Tibial nerve (tissue), 4 donors: ENCODE measurements around the gene NDUFB10. TPM values are rescaled to one million over a fixed set of nuclear protein-coding genes. Genes with fewer than 3 reads are reported as not detected.

Experiments
- DNase-seq, 2 donors: peaks; one replicate each; pipeline ENCODE4 v3.0.0-alpha.2; 2019; ENCODE audit warnings: low spot score in 2 of 2
- H3K27ac ChIP-seq, 4 donors: fragments of 200-600 bp; sonication (generic) in 3 of 4; one replicate each; pipeline ENCODE4 v1.5.1; 2017 to 2019; ENCODE audit warnings: mild to moderate bottlenecking in 1 of 4
- H3K27me3 ChIP-seq, 2 donors: fragments of 200-600 bp; sonication (generic) in 1 of 2; one replicate each; pipeline versions ENCODE4 v1.5.1 to v1.6.0; 2017 to 2019
- H3K36me3 ChIP-seq, 3 donors: fragments of 200-600 bp; sonication (generic); one replicate each; pipeline ENCODE4 v1.5.1; 2018 to 2019
- H3K4me1 ChIP-seq, 4 donors: fragments of 200-600 bp; sonication (generic) in 3 of 4; one replicate each; pipeline ENCODE4 v1.5.1; 2017 to 2019
- H3K4me3 ChIP-seq, 4 donors: fragments of 200-600 bp; sonication (generic) in 3 of 4; one replicate each; pipeline ENCODE4 v1.5.1; 2017 to 2019; ENCODE audit warnings: mild to moderate bottlenecking in 1 of 4, moderate library complexity in 1 of 4
- H3K9me3 ChIP-seq, 4 donors: fragments of 200-600 bp; sonication (generic) in 3 of 4; one replicate each; pipeline ENCODE4 v1.5.1; 2017 to 2019
- EP300 ChIP-seq, 2 donors: sonication (generic); formaldehyde crosslinking; IDR thresholded peaks; one replicate each; pipeline ENCODE4 v1.6.1; 2017; ENCODE audit warnings: antibody characterized with exemption in 2 of 2, mild to moderate bottlenecking in 1 of 2
- POLR2A ChIP-seq, 2 donors: fragments of 450-650 bp; IDR thresholded peaks; one replicate each; pipeline ENCODE4 v1.6.1; 2017; ENCODE audit warnings: antibody characterized with exemption in 2 of 2, mild to moderate bottlenecking in 2 of 2, moderate library complexity in 2 of 2
- WGBS, 2 donors: methylation state at CpG; one replicate each; pipeline ENCODE4 v1.1.5; 2018; 5-methylcytosine and 5-hydroxymethylcytosine counted together
- total RNA-seq, 4 donors: library from RNA; depleted of rRNA; stranded (reverse); fragments of >200 nt; gene quantifications; one replicate each; pipeline ENCODE4 v1.1.0, GENCODE V29; 2016
- TF ChIP-seq, protein P1 (sequence below), 5 experiments: fragments of 200-600 bp in 3 of 5; fragments of 450-650 bp in 2 of 5; sonication (generic) in 3 of 5; IDR thresholded peaks; one replicate each; pipeline ENCODE4 v1.5.1; 2016 to 2019; ENCODE audit warnings: antibody characterized with exemption in 5 of 5, mild to moderate bottlenecking in 3 of 5, moderate library complexity in 2 of 5

Gene NDUFB10
- total RNA-seq, 4 donors from 2014 or later, result 86.9 to 136 (median 116) TPM

DNA sequence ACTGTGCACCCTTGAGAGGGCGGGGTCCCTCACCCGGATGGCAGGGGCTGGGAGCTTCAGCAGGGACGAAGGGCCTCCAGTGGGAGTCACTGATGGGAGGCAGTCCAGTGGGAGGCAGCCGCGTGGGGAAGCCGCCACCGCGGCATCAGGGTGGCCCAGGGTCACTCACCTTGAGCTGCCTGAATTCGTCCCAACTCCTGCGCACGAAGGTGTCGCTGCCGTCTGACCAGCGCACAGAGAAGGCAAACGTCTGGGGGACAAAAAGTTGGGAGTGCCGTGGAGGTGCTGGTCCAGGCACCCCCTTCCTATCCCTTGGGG, 21.4 kb downstream of the NDUFB10 start:
- 12 to 23% methylated on average over 13 to 16 of the region's 16 CpGs for WGBS, 2 donors
- Histone ChIP-seq H3K9me3 (no peaks in the 10 kb centered on the region), H3K27me3 (peaks cover 0 to 55% of the 10 kb centered on the region in 2 donors), H3K4me3 (no peak overlapping the region), H3K27ac (no peak overlapping the region), H3K36me3 (peaks cover 0 to 44% (median 24%) of the 10 kb centered on the region in 3 donors), H3K4me1 (peaks cover 0 to 45% (median 24%) of the 10 kb centered on the region in 4 donors)
- DNase-seq, result no peak
- TF ChIP-seq EP300 (IDR thresholded peaks at IDR 0.05) (no peak), POLR2A (IDR thresholded peaks at IDR 0.05) (no peak)
- TF ChIP-seq, protein P1, sequence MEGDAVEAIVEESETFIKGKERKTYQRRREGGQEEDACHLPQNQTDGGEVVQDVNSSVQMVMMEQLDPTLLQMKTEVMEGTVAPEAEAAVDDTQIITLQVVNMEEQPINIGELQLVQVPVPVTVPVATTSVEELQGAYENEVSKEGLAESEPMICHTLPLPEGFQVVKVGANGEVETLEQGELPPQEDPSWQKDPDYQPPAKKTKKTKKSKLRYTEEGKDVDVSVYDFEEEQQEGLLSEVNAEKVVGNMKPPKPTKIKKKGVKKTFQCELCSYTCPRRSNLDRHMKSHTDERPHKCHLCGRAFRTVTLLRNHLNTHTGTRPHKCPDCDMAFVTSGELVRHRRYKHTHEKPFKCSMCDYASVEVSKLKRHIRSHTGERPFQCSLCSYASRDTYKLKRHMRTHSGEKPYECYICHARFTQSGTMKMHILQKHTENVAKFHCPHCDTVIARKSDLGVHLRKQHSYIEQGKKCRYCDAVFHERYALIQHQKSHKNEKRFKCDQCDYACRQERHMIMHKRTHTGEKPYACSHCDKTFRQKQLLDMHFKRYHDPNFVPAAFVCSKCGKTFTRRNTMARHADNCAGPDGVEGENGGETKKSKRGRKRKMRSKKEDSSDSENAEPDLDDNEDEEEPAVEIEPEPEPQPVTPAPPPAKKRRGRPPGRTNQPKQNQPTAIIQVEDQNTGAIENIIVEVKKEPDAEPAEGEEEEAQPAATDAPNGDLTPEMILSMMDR (IDR thresholded peaks at IDR 0.05), result no peak

DNA sequence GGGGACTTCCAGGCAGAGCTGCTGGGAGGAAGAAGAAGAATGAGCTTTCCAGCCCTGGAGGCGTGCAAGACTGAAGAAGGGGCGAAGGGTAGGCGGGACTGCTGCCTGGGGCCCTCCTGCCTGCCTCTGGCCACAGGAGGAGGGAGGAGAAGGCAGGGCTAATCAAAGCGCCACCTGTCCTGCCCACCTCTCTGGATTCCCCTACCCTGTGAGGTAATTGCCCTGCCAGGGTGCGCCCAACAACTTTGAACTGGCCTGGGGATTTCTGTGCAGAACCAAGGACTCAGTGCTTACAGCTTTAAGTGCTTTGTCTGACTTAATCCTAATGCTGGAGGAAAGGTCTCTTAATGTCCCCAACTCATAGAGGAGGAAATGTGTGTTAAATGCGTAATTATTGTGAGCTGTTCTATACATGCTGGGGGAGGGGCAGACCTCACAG, 22.1 kb downstream of the NDUFB10 start, which contains the start of gene NOXO1:
TSS of gene NOXO1 (minus strand) at position 72 of the 439 bp plus-strand sequence. CDS start 290 bp downstream, outside the sequence.
- peaks cover 0 to 55% of the 10 kb centered on the region in 2 donors for H3K27me3 ChIP-seq
- WGBS, 2 donors, result 25 to 27% methylated on average over 6 of the region's 6 CpGs
- TF ChIP-seq, protein P1 (IDR thresholded peaks at IDR 0.05), result no peak
- TF ChIP-seq POLR2A (IDR thresholded peaks at IDR 0.05) (no peak), EP300 (IDR thresholded peaks at IDR 0.05) (no peak)

DNA sequence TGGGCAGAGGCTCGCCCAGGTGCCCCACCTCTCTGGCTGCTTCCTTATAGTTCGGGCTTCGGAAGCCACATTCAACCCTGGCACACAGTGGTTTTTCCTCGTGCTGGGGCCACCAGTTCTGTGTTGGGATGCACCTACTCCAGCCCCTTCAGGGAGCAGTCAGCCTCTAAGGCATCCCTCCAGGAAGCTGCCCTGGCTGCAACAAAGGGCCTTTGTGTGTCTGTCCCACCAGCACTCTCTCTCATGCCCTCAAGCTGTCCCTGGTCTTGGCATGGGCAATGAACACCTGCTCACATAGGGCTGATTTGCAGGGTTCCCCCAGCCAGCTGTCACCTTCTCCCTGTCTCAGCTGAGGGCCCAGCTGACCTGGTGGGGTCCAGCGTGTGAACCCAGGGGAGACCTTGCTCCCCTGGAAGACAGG, 22.7 kb downstream of the NDUFB10 start:
- Histone ChIP-seq H3K9me3 (no peaks in the 10 kb centered on the region), H3K27me3 (peaks cover 0 to 54% of the 10 kb centered on the region in 2 donors), H3K36me3 (peaks cover 0 to 44% (median 13%) of the 10 kb centered on the region in 3 donors), H3K4me1 (peaks cover 0 to 46% (median 24%) of the 10 kb centered on the region in 4 donors), H3K4me3 (no peak overlapping the region), H3K27ac (no peak overlapping the region)
- TF ChIP-seq, protein P1 (IDR thresholded peaks at IDR 0.05), result no peak
- TF ChIP-seq EP300 (IDR thresholded peaks at IDR 0.05) (no peak), POLR2A (IDR thresholded peaks at IDR 0.05) (no peak)
- 39 to 43% methylated on average over 5 of the region's 5 CpGs for WGBS, 2 donors
- no peak for DNase-seq

More for the DNA sequence above, 22.1 kb downstream of the NDUFB10 start, which contains the start of gene NOXO1:
- peaks cover 0 to 44% (median 19%) of the 10 kb centered on the region in 3 donors for H3K36me3 ChIP-seq
- no peak for DNase-seq
- no peaks in the 10 kb centered on the region for H3K9me3 ChIP-seq
- peaks cover 0 to 46% (median 24%) of the 10 kb centered on the region in 4 donors for H3K4me1 ChIP-seq
- no peak within 1 kb of the TSS for H3K27ac ChIP-seq
- H3K4me3 ChIP-seq, result no peak within 1 kb of the TSS

DNA sequence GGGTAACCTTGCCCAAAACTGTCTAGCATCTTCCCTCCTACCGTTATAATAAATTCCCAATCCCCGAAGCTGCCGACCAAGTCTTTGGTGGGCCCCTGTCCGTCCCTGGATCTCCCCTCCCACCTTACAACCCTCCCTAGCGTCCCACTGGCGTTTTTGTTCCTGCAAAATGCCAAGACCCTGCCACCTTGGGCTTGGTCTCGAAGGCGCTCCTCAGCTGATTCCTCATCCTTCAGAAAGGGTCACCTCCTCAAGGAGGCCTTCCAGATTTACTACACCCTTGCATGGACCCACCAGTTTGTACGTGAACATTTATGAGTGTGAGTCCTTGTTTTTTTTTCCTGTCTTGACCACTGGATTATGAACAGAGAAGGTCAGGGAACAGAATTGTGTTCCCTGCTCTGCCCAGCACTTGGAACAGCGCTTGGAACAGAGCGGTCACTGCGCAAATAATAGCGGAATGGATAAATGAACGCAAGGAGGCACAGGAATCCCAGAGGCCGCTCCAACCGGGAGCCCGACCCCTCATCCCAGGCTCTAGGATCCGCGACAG, 23.7 kb downstream of the NDUFB10 start:
- WGBS, 2 donors, result 20 to 30% methylated on average over 17 to 19 of the region's 19 CpGs
- Histone ChIP-seq H3K4me1 (peaks cover 0 to 46% (median 24%) of the 10 kb centered on the region in 4 donors), H3K4me3 (peak overlapping the region; percentile 56 to 94 (median 70)), H3K27ac (peak overlapping the region in 2 of 4 donors; percentile 85 to 86), H3K27me3 (peaks cover 0 to 44% of the 10 kb centered on the region in 2 donors), H3K36me3 (peaks cover 0 to 41% (median 4%) of the 10 kb centered on the region in 3 donors), H3K9me3 (no peaks in the 10 kb centered on the region)
- TF ChIP-seq EP300 (IDR thresholded peaks at IDR 0.05) (no peak), POLR2A (IDR thresholded peaks at IDR 0.05) (no peak)
- TF ChIP-seq, protein P1 (IDR thresholded peaks at IDR 0.05), result no peak
- no peak for DNase-seq
